ENCODE measurements around the gene SIGLEC7. TPM values are rescaled to one million over a fixed set of nuclear protein-coding genes. Genes with fewer than 3 reads are reported as not detected.

The SIGLEC7 gene
- total RNA-seq, 1 donor from 2014 or later, result not detected

- no peak for DNase-seq (ENCODE audit: low read depth)
- Histone ChIP-seq H3K27me3 (ENCODE audit: control insufficient read depth, insufficient read depth, low read length) (no peaks in the 10 kb centered on the region), H3K4me3 (ENCODE audit: low read depth, low read length) (no peak overlapping the region), H3K36me3 (ENCODE audit: control insufficient read depth, insufficient read depth, low read length) (no peaks in the 10 kb centered on the region)
- TF ChIP-seq CTCF (IDR thresholded peaks at IDR 0.05; ENCODE audit: insufficient read depth, low read length, poor library complexity, severe bottlenecking), result no peak
Measured at GRCh38 chr19:51124216-51124615, 17.9 kb upstream of the SIGLEC7 start.

GRCh38 chr19:51124729-51125128, 17.4 kb upstream of the SIGLEC7 start, which contains the start of gene SIGLEC9:
Gene SIGLEC9 (plus strand): TSS chr19:51124906. CDS start chr19:51124975, 69 bp downstream.
- Histone ChIP-seq H3K4me3 (ENCODE audit: low read depth, low read length) (no peak within 1 kb of the TSS), H3K27me3 (ENCODE audit: control insufficient read depth, insufficient read depth, low read length) (no peaks in the 10 kb centered on the region), H3K36me3 (ENCODE audit: control insufficient read depth, insufficient read depth, low read length) (no peaks in the 10 kb centered on the region)
- no peak for TF ChIP-seq CTCF (IDR thresholded peaks at IDR 0.05; ENCODE audit: insufficient read depth, low read length, poor library complexity, severe bottlenecking)
- DNase-seq (ENCODE audit: low read depth), result no peak

GRCh38 chr19:51125421-51126075, 16.6 kb upstream of the SIGLEC7 start:
- no peak for TF ChIP-seq CTCF (IDR thresholded peaks at IDR 0.05; ENCODE audit: insufficient read depth, low read length, poor library complexity, severe bottlenecking)
- no peaks in the 10 kb centered on the region for H3K27me3 ChIP-seq (ENCODE audit: control insufficient read depth, insufficient read depth, low read length)
- no peaks in the 10 kb centered on the region for H3K36me3 ChIP-seq (ENCODE audit: control insufficient read depth, insufficient read depth, low read length)
- DNase-seq (ENCODE audit: low read depth), result no peak
- H3K4me3 ChIP-seq (ENCODE audit: low read depth, low read length), result no peak overlapping the region

GRCh38 chr19:51127032-51127431, 15.1 kb upstream of the SIGLEC7 start:
- Histone ChIP-seq H3K36me3 (ENCODE audit: control insufficient read depth, insufficient read depth, low read length) (no peaks in the 10 kb centered on the region), H3K27me3 (ENCODE audit: control insufficient read depth, insufficient read depth, low read length) (no peaks in the 10 kb centered on the region), H3K4me3 (ENCODE audit: low read depth, low read length) (no peak overlapping the region)
- TF ChIP-seq CTCF (IDR thresholded peaks at IDR 0.05; ENCODE audit: insufficient read depth, low read length, poor library complexity, severe bottlenecking), result no peak
- no peak for DNase-seq (ENCODE audit: low read depth)

GRCh38 chr19:51127755-51128154, 14.3 kb upstream of the SIGLEC7 start:
- TF ChIP-seq CTCF (IDR thresholded peaks at IDR 0.05; ENCODE audit: insufficient read depth, low read length, poor library complexity, severe bottlenecking), result no peak
- no peaks in the 10 kb centered on the region for H3K27me3 ChIP-seq (ENCODE audit: control insufficient read depth, insufficient read depth, low read length)
- H3K4me3 ChIP-seq (ENCODE audit: low read depth, low read length), result no peak overlapping the region
- no peak for DNase-seq (ENCODE audit: low read depth)
- no peaks in the 10 kb centered on the region for H3K36me3 ChIP-seq (ENCODE audit: control insufficient read depth, insufficient read depth, low read length)

GRCh38 chr19:51128227-51128626, 13.9 kb upstream of the SIGLEC7 start:
- no peak overlapping the region for H3K4me3 ChIP-seq (ENCODE audit: low read depth, low read length)
- H3K36me3 ChIP-seq (ENCODE audit: control insufficient read depth, insufficient read depth, low read length), result no peaks in the 10 kb centered on the region
- DNase-seq (ENCODE audit: low read depth), result no peak
- no peak for TF ChIP-seq CTCF (IDR thresholded peaks at IDR 0.05; ENCODE audit: insufficient read depth, low read length, poor library complexity, severe bottlenecking)
- no peaks in the 10 kb centered on the region for H3K27me3 ChIP-seq (ENCODE audit: control insufficient read depth, insufficient read depth, low read length)
